ENCODE measurements around the gene MAD1L1. TPM values are rescaled to one million over a fixed set of nuclear protein-coding genes. Genes with fewer than 3 reads are reported as not detected.
"Not testable (repeated sequence)": the region's sequence is repeated elsewhere in the genome, so short reads cannot be mapped to it uniquely, and the experiment has no call there.

The MAD1L1 gene
- total RNA-seq, 4 donors from 2014 or later: 8.0 to 52.7 (median 26.7) TPM

GRCh38 chr7:2060701-2061100, 172.0 kb downstream of the MAD1L1 start:
- H3K27me3 ChIP-seq: no peaks in the 10 kb centered on the region
- H3K9me3 ChIP-seq: peaks cover 0 to 3% of the 10 kb centered on the region in 2 donors
- no peak overlapping the region for H3K4me3 ChIP-seq
- intact Hi-C loops (cut with DNase I; ENCODE audit: low total_unique reads): no loop called here
- H3K36me3 ChIP-seq: no peaks in the 10 kb centered on the region
- H3K27ac ChIP-seq: no peak overlapping the region
- in situ Hi-C loops (cut with MboI; ENCODE audit: low pct_ligation_motif_present in 1 of 4, low pct_unique_long_range_greater_than_20kb in 1 of 4, low sequenced_read_pairs in 3 of 4): no loop called here
- TF ChIP-seq CTCF (IDR thresholded peaks at IDR 0.05) (no peak), POLR2AphosphoS5 (IDR thresholded peaks at IDR 0.05) (no peak), POLR2A (IDR thresholded peaks at IDR 0.05) (no peak), EP300 (IDR thresholded peaks at IDR 0.05; ENCODE audit: low read depth) (no peak)
- whole genome bisulfite sequencing, 2 donors (ENCODE audit: low coverage in 1 of 2): 86 to 94% methylated on average over 5 to 11 of the region's 11 CpGs
- DNase-seq: no peak
- peaks cover 6 to 25% (median 19%) of the 10 kb centered on the region in 4 donors for H3K4me1 ChIP-seq

GRCh38 chr7:2059964-2060700, 172.6 kb downstream of the MAD1L1 start:
- H3K4me3 ChIP-seq: no peak overlapping the region

GRCh38 chr7:2058246-2058645, 174.5 kb downstream of the MAD1L1 start:
- H3K27me3 ChIP-seq; intact Hi-C loops (cut with DNase I; ENCODE audit: low total_unique reads); in situ Hi-C loops (cut with MboI; ENCODE audit: low pct_ligation_motif_present in 1 of 4, low pct_unique_long_range_greater_than_20kb in 1 of 4, low sequenced_read_pairs in 3 of 4); DNase-seq; H3K9me3 ChIP-seq; H3K36me3 ChIP-seq; H3K27ac ChIP-seq; H3K4me3 ChIP-seq: not testable (repeated sequence)
- peaks cover 5 to 15% (median 8%) of the 10 kb centered on the region in 4 donors for H3K4me1 ChIP-seq
- 53 to 71% methylated on average over 6 to 8 of the region's 13 CpGs for WGBS, 2 donors (ENCODE audit: low coverage in 1 of 2)

More at GRCh38 chr7:2059964-2060700, 172.6 kb downstream of the MAD1L1 start:
- Histone ChIP-seq H3K27ac (no peak overlapping the region), H3K9me3 (peaks cover 0 to 3% of the 10 kb centered on the region in 2 donors), H3K36me3 (no peaks in the 10 kb centered on the region), H3K27me3 (no peaks in the 10 kb centered on the region), H3K4me1 (peaks cover 6 to 25% (median 19%) of the 10 kb centered on the region in 4 donors)
- in situ Hi-C loops (cut with MboI; ENCODE audit: low pct_ligation_motif_present in 1 of 4, low pct_unique_long_range_greater_than_20kb in 1 of 4, low sequenced_read_pairs in 3 of 4) (no loop called here), intact Hi-C loops (cut with DNase I; ENCODE audit: low total_unique reads) (no loop called here)
- DNase-seq: no peak
- TF ChIP-seq POLR2A (IDR thresholded peaks at IDR 0.05) (no peak), EP300 (IDR thresholded peaks at IDR 0.05; ENCODE audit: low read depth) (no peak), CTCF (IDR thresholded peaks at IDR 0.05) (no peak), POLR2AphosphoS5 (IDR thresholded peaks at IDR 0.05) (no peak)
- 96 to 99% methylated on average over 62 to 66 of the region's 66 CpGs for WGBS, 2 donors (ENCODE audit: low coverage in 1 of 2)

GRCh38 chr7:2055956-2056355, 176.8 kb downstream of the MAD1L1 start:
- H3K27ac ChIP-seq: no peak overlapping the region
- WGBS, 2 donors (ENCODE audit: low coverage in 1 of 2): 86 to 100% methylated on average over 1 to 11 of the region's 11 CpGs
- in situ Hi-C loops (cut with MboI; ENCODE audit: low pct_ligation_motif_present in 1 of 4, low pct_unique_long_range_greater_than_20kb in 1 of 4, low sequenced_read_pairs in 3 of 4) (no loop called here), intact Hi-C loops (cut with DNase I; ENCODE audit: low total_unique reads) (no loop called here)
- no peaks in the 10 kb centered on the region for H3K4me1 ChIP-seq
- peaks cover 0 to 3% of the 10 kb centered on the region in 2 donors for H3K9me3 ChIP-seq
- DNase-seq: no peak
- no peaks in the 10 kb centered on the region for H3K36me3 ChIP-seq
- no peak overlapping the region for H3K4me3 ChIP-seq
- TF ChIP-seq CTCF (IDR thresholded peaks at IDR 0.05) (no peak), EP300 (IDR thresholded peaks at IDR 0.05; ENCODE audit: low read depth) (no peak), POLR2A (IDR thresholded peaks at IDR 0.05) (no peak), POLR2AphosphoS5 (IDR thresholded peaks at IDR 0.05) (no peak)
- H3K27me3 ChIP-seq: no peaks in the 10 kb centered on the region
